ENCODE results near the gene ADAP2. TPM values are rescaled to one million over a fixed set of nuclear protein-coding genes. Genes with fewer than 3 reads are reported as not detected.
"Not testable (repeated sequence)": the region's sequence is repeated elsewhere in the genome, so short reads cannot be mapped to it uniquely, and the experiment has no call there.

Gene ADAP2
- total RNA-seq, 1 experiment from 2014 or later: 3.2 TPM

GRCh38 chr17:30929861-30930260 is 8.1 kb downstream of the ADAP2 start:
- not testable (repeated sequence) for DNase-seq (ENCODE audit: low spot score)

- DNase-seq (ENCODE audit: low spot score): no peak
Measured at GRCh38 chr17:30930495-30930894, 8.8 kb downstream of the ADAP2 start.

DNA sequence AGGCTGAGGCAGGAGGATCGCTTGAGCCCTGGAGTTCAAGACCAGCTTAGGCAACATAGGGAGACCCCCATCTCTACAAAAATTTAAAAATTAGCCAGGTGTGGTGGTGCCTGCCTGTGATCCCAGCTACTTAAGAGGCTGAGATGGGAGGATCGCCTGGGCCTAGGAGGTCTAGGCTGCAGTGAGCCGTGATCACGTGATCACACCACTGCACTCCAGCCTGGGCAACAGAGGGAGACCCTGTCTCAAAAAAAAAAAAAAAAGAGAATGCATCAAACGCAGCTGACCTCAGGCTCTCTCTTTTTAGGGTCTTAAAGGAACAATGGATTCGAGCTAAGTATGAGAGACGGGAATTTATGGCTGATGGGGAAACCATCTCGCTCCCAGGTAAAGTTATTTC is 9.8 kb downstream of the ADAP2 start:
- not testable (repeated sequence) for DNase-seq (ENCODE audit: low spot score)

- no peak for DNase-seq (ENCODE audit: low spot score)
Measured at GRCh38 chr17:30933966-30934365, 12.2 kb downstream of the ADAP2 start.

GRCh38 chr17:30939051-30939689 is 17.4 kb downstream of the ADAP2 start:
- no peak for DNase-seq (ENCODE audit: low spot score)

GRCh38 chr17:30942308-30943079 is 20.7 kb downstream of the ADAP2 start:
- no peak for DNase-seq (ENCODE audit: low spot score)

- no peak for DNase-seq (ENCODE audit: low spot score)
Measured at GRCh38 chr17:30947796-30948195, 26.1 kb downstream of the ADAP2 start.

- no peak for DNase-seq (ENCODE audit: low spot score)
Measured at GRCh38 chr17:30950189-30950588, 28.4 kb downstream of the ADAP2 start.

- DNase-seq (ENCODE audit: low spot score): peak; percentile 59
Measured at GRCh38 chr17:30950669-30951399, 29.1 kb downstream of the ADAP2 start.

GRCh38 chr17:30952638-30953393 is 31.1 kb downstream of the ADAP2 start:
- no peak for DNase-seq (ENCODE audit: low spot score)

- DNase-seq (ENCODE audit: low spot score): no peak
Measured at GRCh38 chr17:30954046-30954830, 32.5 kb downstream of the ADAP2 start.

DNA sequence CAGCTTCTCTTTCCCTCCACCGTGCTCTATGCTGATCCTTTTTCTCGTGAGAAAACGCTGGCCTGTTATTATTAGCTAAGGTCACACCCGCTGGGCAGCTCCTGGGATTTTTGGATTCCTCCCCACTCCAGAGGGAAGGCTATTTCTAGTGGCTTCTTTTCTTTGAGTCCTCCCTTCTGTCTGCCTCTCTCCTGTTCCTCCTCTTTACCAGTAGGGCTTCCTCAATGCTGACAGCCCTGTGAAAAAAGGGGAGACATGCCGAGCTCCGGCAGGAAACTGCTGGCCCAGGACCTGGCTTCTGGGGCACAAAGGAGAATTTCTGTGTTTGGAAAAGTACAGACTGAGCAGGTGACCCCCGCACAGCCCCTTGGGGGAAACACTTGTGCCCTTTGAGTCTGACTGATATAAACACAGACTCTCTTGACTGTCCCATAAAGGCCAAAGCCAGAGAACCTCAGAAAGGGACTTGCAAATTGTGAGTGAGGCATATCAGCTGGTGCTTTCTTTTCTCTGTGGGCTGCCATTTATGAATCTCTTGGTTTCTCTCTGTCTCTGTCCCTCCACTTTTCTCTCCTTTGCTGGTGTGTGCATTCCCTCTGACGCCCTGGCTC is 35.1 kb downstream of the ADAP2 start:
- DNase-seq (ENCODE audit: low spot score): no peak

- DNase-seq (ENCODE audit: low spot score): no peak
Measured at GRCh38 chr17:30957741-30958140, 36.0 kb downstream of the ADAP2 start.

DNA sequence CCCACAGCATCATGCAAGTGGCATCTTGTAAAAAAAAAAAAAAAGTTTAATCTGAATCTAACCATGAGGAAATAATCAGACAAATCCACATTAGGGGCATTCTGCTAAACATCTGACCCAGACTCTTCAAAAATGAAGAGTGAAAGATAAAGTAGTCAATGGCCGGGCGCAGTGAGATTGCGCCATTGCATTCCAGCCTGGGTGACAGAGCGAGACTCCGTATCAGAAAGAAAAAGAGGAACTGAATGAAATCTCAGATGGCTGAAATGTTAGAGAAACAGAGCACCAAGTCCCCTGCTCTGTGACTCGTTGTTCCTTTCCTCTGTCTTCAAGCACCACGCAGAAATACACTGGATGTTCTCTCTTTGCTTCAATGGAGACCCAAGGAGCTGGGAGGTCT is 36.4 kb downstream of the ADAP2 start:
- no peak for DNase-seq (ENCODE audit: low spot score)

GRCh38 chr17:30961209-30962188 is 39.8 kb downstream of the ADAP2 start:
- peak; percentile 35 for DNase-seq (ENCODE audit: low spot score)

DNA sequence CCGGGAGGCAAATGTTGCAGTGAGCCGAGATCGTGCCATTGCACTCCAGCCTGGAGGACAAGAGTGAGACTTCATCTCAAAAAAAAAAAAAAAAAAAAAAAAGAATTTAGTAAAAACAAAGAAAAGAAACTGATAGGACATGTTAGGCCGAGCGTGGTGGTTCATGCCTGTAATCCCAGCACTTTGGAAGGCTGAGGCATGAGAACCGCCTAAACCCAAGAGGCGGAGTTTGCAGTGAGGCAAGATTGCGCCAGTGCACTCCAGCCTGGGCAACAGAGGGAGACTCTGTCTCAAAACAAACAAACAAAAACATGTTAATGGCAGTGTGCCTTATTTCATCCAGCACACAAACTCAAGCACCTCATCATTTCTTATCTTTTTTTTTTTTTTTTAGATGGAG is 42.6 kb downstream of the ADAP2 start:
- not testable (repeated sequence) for DNase-seq (ENCODE audit: low spot score)

- peak; percentile 46 for DNase-seq (ENCODE audit: low spot score)
Measured at GRCh38 chr17:30964876-30965275, 43.1 kb downstream of the ADAP2 start.

DNA sequence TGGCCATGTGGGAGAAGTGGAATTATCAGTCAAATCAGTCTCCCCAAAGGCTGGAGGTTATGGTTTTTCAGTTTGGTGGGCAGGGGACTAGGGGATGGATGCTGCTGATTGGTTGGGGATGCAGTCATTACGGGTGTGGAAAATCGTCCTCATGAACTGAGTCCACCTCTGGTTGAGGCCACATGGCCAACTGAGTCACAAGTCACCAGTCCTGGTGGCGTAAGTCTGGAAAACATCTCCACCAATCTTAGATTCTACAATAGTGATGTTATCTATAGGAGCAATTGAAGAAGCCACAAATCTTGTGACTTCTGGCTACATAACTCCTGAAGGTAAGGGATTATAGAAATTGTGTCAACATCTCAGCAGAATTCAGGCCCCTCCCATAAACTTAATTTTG is 43.9 kb downstream of the ADAP2 start:
- DNase-seq (ENCODE audit: low spot score): no peak

DNA sequence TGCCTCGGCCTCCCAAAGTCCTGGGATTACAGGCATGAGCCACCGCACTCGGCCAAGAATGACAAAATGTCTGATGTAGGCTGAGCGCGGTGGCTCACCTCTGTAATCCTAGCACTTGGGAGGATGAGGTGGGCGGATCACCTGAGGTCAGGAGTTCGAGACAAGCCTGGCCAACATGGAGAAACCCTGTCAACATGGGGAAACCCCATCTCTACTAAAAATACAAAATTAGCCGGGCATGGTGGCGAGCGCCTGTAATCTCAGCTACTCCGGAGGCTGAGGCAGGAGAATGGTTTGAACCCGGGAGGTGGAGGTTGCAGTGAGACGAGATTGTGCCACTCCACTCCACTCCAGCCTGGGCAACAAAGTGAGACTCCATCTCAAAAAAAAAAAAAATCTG is 46.2 kb downstream of the ADAP2 start:
- not testable (repeated sequence) for DNase-seq (ENCODE audit: low spot score)
